ENCODE results near the gene C11orf21.

The C11orf21 gene

GRCh38 chr11:2302896-2303626 lies 1.3 kb upstream of the C11orf21 start:
- TF ChIP-seq JUND (IDR thresholded peaks at IDR 0.05; ENCODE audit: low read depth) = no peak
- no peak for DNase-seq (ENCODE audit: low read depth in 1 of 2, low spot score in 1 of 2)
- in situ Hi-C loops (cut with HindIII; ENCODE audit: low pct_unique_long_range_greater_than_20kb, low sequenced_read_pairs) = no loop called here

- no peak for DNase-seq (ENCODE audit: low read depth in 1 of 2, low spot score in 1 of 2)
- no peak for TF ChIP-seq JUND (IDR thresholded peaks at IDR 0.05; ENCODE audit: low read depth)
- in situ Hi-C loops (cut with HindIII; ENCODE audit: low pct_unique_long_range_greater_than_20kb, low sequenced_read_pairs) = no loop called here
Measured at GRCh38 chr11:2302306-2302895, 683 bp upstream of the C11orf21 start.

GRCh38 chr11:2300936-2301630 lies 635 bp downstream of the C11orf21 start:
- no peak for TF ChIP-seq JUND (IDR thresholded peaks at IDR 0.05; ENCODE audit: low read depth)
- in situ Hi-C loops (cut with HindIII; ENCODE audit: low pct_unique_long_range_greater_than_20kb, low sequenced_read_pairs) = no loop called here
- DNase-seq (ENCODE audit: low read depth in 1 of 2, low spot score in 1 of 2) = no peak

GRCh38 chr11:2300290-2300935 lies 1.3 kb downstream of the C11orf21 start:
- no peak for TF ChIP-seq JUND (IDR thresholded peaks at IDR 0.05; ENCODE audit: low read depth)
- in situ Hi-C loops (cut with HindIII; ENCODE audit: low pct_unique_long_range_greater_than_20kb, low sequenced_read_pairs) = no loop called here
- DNase-seq (ENCODE audit: low read depth in 1 of 2, low spot score in 1 of 2) = no peak

- in situ Hi-C loops (cut with HindIII; ENCODE audit: low pct_unique_long_range_greater_than_20kb, low sequenced_read_pairs) = no loop called here
- no peak for TF ChIP-seq JUND (IDR thresholded peaks at IDR 0.05; ENCODE audit: low read depth)
- no peak for DNase-seq (ENCODE audit: low read depth in 1 of 2, low spot score in 1 of 2)
Measured at GRCh38 chr11:2299773-2300172, 1.9 kb downstream of the C11orf21 start.

GRCh38 chr11:2298795-2299761 lies 2.6 kb downstream of the C11orf21 start:
- in situ Hi-C loops (cut with HindIII; ENCODE audit: low pct_unique_long_range_greater_than_20kb, low sequenced_read_pairs) = no loop called here
- no peak for TF ChIP-seq JUND (IDR thresholded peaks at IDR 0.05; ENCODE audit: low read depth)
- DNase-seq (ENCODE audit: low read depth in 1 of 2, low spot score in 1 of 2) = peak; percentile 73 to 84

- in situ Hi-C loops (cut with HindIII; ENCODE audit: low pct_unique_long_range_greater_than_20kb, low sequenced_read_pairs) = no loop called here
- DNase-seq (ENCODE audit: low read depth in 1 of 2, low spot score in 1 of 2) = no peak
- no peak for TF ChIP-seq JUND (IDR thresholded peaks at IDR 0.05; ENCODE audit: low read depth)
Measured at GRCh38 chr11:2298131-2298794, 3.5 kb downstream of the C11orf21 start.

- no peak for TF ChIP-seq JUND (IDR thresholded peaks at IDR 0.05; ENCODE audit: low read depth)
- DNase-seq (ENCODE audit: low read depth in 1 of 2, low spot score in 1 of 2) = no peak
- in situ Hi-C loops (cut with HindIII; ENCODE audit: low pct_unique_long_range_greater_than_20kb, low sequenced_read_pairs) = no loop called here
Measured at GRCh38 chr11:2297623-2298030, 4.1 kb downstream of the C11orf21 start.

GRCh38 chr11:2296913-2297622 lies 4.7 kb downstream of the C11orf21 start:
- no peak for DNase-seq (ENCODE audit: low read depth in 1 of 2, low spot score in 1 of 2)
- in situ Hi-C loops (cut with HindIII; ENCODE audit: low pct_unique_long_range_greater_than_20kb, low sequenced_read_pairs) = no loop called here
- no peak for TF ChIP-seq JUND (IDR thresholded peaks at IDR 0.05; ENCODE audit: low read depth)

- in situ Hi-C loops (cut with HindIII; ENCODE audit: low pct_unique_long_range_greater_than_20kb, low sequenced_read_pairs) = no loop called here
- TF ChIP-seq JUND (IDR thresholded peaks at IDR 0.05; ENCODE audit: low read depth) = no peak
Measured at GRCh38 chr11:2295971-2296912, 5.5 kb downstream of the C11orf21 start.

More at GRCh38 chr11:2295971-2296912, 5.5 kb downstream of the C11orf21 start:
- no peak for DNase-seq (ENCODE audit: low read depth in 1 of 2, low spot score in 1 of 2)
